ENCODE data around the gene S100A5. TPM values are rescaled to one million over a fixed set of nuclear protein-coding genes. Genes with fewer than 3 reads are reported as not detected.
A peak's percentile ranks its signal among the peaks of the same experiment; 100 is the strongest.
"Not testable (repeated sequence)": the region's sequence is repeated elsewhere in the genome, so short reads cannot be mapped to it uniquely, and the experiment has no call there.

Gene S100A5
- total RNA-seq, 3 donors from 2014 or later, result 0.74 to 2.5 (median 0.95) TPM

DNA sequence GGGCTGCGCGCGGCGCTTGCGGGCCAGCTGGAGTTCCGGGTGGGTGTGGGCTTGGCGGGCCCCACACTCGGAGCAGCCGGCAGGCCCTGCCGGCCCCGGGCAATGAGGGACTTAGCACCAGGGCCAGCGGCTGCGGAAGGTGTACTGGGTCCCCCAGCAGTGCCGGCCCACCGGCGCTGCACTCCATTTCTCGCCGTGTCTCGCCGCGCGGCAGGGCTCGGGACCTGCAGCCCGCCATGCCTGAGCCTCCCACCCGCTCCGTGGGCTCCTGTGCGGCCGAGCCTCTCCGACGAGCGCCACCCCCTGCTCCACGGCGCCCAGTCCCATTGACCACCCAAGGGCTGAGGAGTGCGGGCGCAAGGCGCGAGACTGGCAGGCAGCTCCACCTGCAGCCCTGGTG is 18.9 kb downstream of the S100A5 start:
- H3K36me3 Mint-ChIP-seq (ENCODE audit: insufficient read depth); ATAC-seq; H3K9me3 Mint-ChIP-seq; DNase-seq; H3K4me1 Mint-ChIP-seq (ENCODE audit: low read depth); H3K4me3 Mint-ChIP-seq; H3K27me3 Mint-ChIP-seq (ENCODE audit: low read depth): not testable (repeated sequence)

DNA sequence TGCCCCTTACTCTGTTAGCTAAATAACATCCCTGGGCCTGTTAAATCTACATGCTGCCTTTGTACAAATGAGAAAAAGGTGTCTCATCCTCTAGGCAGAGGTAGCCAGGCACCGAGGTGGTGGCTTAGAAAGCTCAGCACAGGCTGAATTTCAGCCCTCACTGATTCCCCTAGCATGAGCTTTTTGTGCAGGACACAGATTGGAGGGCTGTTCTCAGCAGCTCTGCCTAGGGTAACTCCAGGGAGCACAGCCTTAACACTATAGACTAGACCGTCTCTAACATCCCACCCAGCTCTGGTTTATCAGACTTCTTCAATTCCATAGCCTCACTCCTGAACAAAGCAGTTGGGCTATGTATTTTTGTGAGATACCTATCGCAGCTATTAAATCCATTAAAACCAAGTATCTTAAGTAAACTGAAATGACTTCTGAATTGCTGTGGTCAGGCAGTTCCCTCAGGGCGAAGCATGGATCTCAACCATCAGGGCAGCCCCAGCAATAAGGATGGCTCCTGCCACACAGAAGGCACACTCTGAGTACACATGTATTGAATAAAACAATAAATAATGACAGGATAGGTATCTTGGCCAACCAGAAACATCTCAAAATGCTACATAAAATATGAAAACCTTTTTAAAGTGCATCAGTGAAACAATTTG is 19.8 kb downstream of the S100A5 start:
- Mint-ChIP-seq H3K4me1 (ENCODE audit: low read depth) (no peaks in the 10 kb centered on the region), H3K4me3 (no peak overlapping the region), H3K27me3 (ENCODE audit: low read depth) (no peaks in the 10 kb centered on the region), H3K36me3 (ENCODE audit: insufficient read depth) (no peaks in the 10 kb centered on the region), H3K9me3 (no peaks in the 10 kb centered on the region)
- DNase-seq, result no peak
- ATAC-seq, result no peak

DNA sequence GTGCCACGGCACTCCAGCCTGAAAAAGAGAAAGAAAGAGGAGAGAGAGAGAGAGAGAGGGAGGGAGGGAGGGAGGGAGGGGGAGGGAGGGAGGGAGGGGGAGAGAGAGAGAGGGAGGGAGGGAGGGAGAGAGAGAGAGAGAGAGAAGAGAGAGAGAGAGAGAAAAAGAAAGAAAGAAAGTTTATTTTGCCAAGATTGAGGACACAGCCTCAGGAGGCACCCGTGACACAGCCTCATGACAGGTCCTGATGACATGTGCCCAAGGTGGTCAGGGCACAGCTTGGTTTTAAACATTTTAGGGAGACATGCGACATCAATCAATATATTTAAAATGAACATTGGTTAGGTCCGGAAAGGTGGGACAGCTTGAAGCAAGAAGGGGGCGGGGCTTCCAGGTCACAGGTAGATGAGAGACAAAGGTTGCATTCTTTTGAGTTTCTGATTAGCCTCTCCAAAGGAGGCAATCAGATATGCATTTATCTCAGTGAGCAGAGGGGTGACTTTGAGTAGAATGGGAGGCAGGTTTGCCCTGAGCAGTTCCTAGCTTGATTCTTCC is 20.5 kb downstream of the S100A5 start:
- H3K4me3 Mint-ChIP-seq; H3K27me3 Mint-ChIP-seq (ENCODE audit: low read depth); H3K9me3 Mint-ChIP-seq; ATAC-seq; H3K36me3 Mint-ChIP-seq (ENCODE audit: insufficient read depth); DNase-seq; H3K4me1 Mint-ChIP-seq (ENCODE audit: low read depth): not testable (repeated sequence)

DNA sequence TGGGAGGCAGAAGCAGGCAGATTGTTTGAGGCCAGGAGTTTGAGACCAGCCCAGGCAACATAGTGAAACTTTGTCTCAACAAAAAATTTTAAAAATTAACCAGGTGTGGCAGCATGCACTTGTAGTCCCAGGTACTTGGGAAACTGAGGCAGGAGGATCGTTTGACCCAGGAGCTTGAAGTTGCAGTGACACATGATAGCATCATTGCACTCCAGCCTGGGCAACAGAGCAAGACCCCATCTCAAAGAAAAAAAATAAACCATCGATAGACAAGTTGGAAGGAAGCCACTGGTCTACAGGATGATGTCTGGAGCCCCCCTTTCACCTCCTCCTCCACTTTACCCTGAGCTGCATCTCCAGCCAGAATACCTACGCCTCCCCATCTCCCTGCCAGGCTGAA is 21.5 kb downstream of the S100A5 start:
- no peaks in the 10 kb centered on the region for H3K9me3 Mint-ChIP-seq
- H3K4me3 Mint-ChIP-seq, result no peak overlapping the region
- H3K4me1 Mint-ChIP-seq (ENCODE audit: low read depth), result no peaks in the 10 kb centered on the region
- H3K36me3 Mint-ChIP-seq (ENCODE audit: insufficient read depth), result no peaks in the 10 kb centered on the region
- no peak for DNase-seq
- H3K27me3 Mint-ChIP-seq (ENCODE audit: low read depth), result no peaks in the 10 kb centered on the region
- ATAC-seq, result no peak

DNA sequence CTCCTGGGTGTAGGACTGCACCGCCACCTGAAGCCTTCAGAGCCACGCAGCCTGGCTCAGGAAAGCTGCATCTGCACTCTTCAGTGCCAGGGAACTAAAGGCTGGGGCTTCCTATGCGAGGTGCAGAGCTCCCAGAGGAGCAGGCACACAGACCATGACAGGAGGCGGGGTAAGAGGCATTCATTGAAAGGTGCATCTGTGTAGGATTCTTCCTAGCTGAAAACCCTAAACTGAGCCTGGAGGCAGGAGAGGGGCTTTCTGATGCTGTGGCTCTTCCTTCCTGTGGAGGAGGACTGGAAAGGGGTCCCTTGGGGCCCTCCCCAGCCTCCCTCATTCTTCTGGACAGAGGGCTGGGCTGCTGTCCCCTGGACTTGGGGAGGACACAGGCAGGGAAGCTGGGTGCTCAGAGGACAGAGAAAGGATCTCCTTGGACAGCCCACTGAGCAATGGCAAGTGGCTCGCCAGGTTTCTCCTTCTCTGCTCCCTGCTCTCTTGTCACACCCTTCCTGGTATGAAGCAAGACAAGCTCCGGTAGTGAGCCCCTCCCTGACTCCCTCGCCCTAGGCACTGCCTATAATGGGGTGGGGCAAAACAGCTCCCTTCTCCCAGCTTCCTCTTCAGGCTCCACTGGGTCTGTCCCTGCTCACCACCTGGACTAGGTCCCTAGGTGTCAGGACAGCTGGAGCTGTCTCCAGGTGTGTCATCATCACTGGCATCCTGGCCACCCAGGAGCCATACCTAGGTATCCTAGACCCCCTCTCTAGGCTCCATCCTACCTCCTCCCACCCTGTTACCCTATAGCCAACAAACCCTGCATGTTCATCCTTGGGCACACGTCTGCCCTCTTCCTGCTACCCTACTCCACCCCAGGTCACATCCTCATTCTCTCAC is 25.0 kb downstream of the S100A5 start:
- Mint-ChIP-seq H3K9me3 (no peaks in the 10 kb centered on the region), H3K36me3 (ENCODE audit: insufficient read depth) (no peaks in the 10 kb centered on the region), H3K27me3 (ENCODE audit: low read depth) (no peaks in the 10 kb centered on the region), H3K4me1 (ENCODE audit: low read depth) (peaks cover 9% of the 10 kb centered on the region), H3K4me3 (no peak overlapping the region)
- no peak for ATAC-seq
- no peak for DNase-seq

DNA sequence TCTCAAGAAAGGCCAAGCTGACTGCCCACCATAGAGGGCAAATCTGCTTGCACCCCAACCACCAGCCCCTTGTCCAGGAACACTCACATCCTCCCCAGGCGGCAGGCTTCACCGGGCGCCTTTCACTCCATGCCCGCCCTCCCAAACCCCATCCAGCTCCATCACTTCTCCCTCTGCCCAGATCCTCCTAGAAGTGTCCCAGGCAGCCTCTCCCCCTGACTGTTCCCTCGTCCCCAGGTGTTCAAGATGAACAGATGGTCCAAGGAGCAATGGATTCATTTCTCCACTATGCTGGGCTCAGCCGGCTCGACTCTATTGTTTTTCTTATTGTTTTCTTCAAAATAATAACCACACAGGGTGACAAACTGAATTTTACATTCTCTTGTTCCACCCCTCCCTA is 27.1 kb downstream of the S100A5 start:
- H3K4me3 Mint-ChIP-seq, result no peak overlapping the region
- no peak for ATAC-seq
- H3K4me1 Mint-ChIP-seq (ENCODE audit: low read depth), result peaks cover 9% of the 10 kb centered on the region
- no peak for DNase-seq
- no peaks in the 10 kb centered on the region for H3K9me3 Mint-ChIP-seq
- no peaks in the 10 kb centered on the region for H3K27me3 Mint-ChIP-seq (ENCODE audit: low read depth)
- no peaks in the 10 kb centered on the region for H3K36me3 Mint-ChIP-seq (ENCODE audit: insufficient read depth)

DNA sequence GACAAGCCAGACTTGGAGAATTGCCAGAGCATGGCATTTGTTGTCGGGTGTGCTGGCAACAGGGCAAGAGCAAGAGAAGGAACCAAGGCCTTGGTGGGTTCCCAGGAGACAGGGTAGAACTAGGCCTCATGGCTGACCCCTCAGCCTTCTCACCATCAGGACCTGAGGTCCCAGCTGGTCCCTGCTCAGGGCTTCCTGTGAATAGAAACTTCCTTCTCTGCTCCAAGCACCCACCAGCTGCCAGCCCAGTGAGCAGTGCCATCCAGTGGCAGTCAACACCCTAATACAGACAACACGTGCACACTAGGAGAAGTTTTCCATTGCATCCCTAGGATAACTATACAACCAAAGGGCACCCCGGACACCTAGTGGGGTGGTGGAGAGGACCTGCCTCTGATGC is 27.7 kb downstream of the S100A5 start:
- Mint-ChIP-seq H3K36me3 (ENCODE audit: insufficient read depth) (no peaks in the 10 kb centered on the region), H3K4me3 (no peak overlapping the region), H3K9me3 (no peaks in the 10 kb centered on the region), H3K4me1 (ENCODE audit: low read depth) (peaks cover 9% of the 10 kb centered on the region), H3K27me3 (ENCODE audit: low read depth) (no peaks in the 10 kb centered on the region)
- ATAC-seq (no peak), DNase-seq (no peak)

DNA sequence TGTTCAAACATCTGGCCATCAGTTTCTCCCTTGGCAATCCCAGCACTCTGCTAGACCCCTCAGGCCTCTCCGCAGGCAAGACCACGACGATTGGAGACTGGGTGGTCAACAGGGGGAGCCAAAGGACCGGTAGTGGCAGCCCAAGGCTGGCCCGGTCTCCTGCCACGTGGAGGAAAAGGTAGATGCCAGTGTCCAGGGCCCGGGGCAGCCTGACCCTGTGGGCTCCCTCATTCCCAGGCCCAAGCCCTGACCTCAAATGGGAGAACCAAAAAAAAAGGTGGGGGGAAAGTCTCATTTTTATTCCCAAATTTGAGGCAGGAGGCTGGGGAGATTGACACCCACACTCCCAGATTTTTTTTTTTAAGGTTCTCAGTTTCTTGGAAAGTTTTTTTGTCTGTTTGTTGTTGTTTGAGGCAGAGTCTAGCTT is 29.7 kb downstream of the S100A5 start:
- H3K9me3 Mint-ChIP-seq, result no peaks in the 10 kb centered on the region
- ATAC-seq, result peak; percentile 91 to 95
- no peaks in the 10 kb centered on the region for H3K27me3 Mint-ChIP-seq (ENCODE audit: low read depth)
- peaks cover 9% of the 10 kb centered on the region for H3K4me1 Mint-ChIP-seq (ENCODE audit: low read depth)
- DNase-seq, result peak; percentile 78
- no peaks in the 10 kb centered on the region for H3K36me3 Mint-ChIP-seq (ENCODE audit: insufficient read depth)
- no peak overlapping the region for H3K4me3 Mint-ChIP-seq

DNA sequence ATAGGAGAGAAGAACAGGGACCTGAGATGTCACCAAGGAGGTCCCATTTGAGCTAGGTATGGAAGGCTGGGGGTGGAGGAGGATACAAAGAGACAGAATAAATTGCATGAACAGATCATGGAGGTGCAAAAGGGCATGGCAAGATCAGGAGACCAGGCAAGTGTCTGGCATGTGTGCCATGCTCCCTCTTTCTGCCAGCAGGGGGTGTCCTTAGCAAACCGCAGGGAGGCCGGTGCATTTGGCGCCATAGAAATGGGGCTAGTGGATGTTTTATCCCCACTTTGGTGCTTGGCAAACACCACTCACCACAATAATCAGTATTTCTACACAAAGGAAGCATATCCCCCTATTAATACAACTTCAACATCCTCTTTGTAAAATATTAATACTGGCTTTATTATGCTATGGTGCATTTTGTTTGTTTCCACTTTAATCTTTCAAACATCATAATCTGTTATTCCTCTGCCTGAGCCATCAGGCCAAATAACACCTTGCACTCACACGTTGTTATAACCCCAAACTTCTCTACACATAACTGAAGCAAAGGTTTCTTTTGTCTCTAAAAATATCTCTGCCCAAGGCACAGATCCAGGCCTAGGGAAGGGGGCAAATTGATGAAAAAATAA is 30.9 kb downstream of the S100A5 start:
- ATAC-seq (peak; percentile 79), DNase-seq (peak; percentile 64)
- no peak overlapping the region for H3K4me3 Mint-ChIP-seq
- H3K4me1 Mint-ChIP-seq (ENCODE audit: low read depth), result peaks cover 9% of the 10 kb centered on the region
- no peaks in the 10 kb centered on the region for H3K36me3 Mint-ChIP-seq (ENCODE audit: insufficient read depth)
- H3K27me3 Mint-ChIP-seq (ENCODE audit: low read depth), result no peaks in the 10 kb centered on the region
- H3K9me3 Mint-ChIP-seq, result no peaks in the 10 kb centered on the region

DNA sequence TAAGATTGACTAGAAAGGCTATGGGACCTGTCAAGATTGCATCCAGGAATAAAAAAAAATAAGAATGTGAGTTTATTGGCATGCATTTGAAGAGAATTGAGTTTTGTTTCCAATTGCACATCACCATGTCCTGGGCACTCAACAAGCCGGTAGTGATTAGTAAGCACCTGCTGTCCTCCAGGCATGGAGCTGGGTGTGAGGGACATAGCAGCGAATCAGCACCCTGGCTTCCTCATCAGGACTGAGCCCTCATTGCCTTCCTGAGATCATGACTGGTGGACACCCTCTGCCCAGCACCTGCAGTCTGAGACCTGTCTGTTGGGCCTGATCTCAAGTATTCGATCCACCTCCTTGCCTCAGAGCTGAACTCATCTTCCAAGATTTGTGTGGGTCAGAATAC is 31.7 kb downstream of the S100A5 start:
- Mint-ChIP-seq H3K9me3 (no peaks in the 10 kb centered on the region), H3K36me3 (ENCODE audit: insufficient read depth) (no peaks in the 10 kb centered on the region), H3K27me3 (ENCODE audit: low read depth) (no peaks in the 10 kb centered on the region), H3K4me3 (no peak overlapping the region), H3K4me1 (ENCODE audit: low read depth) (peaks cover 9% of the 10 kb centered on the region)
- no peak for DNase-seq
- ATAC-seq, result no peak

DNA sequence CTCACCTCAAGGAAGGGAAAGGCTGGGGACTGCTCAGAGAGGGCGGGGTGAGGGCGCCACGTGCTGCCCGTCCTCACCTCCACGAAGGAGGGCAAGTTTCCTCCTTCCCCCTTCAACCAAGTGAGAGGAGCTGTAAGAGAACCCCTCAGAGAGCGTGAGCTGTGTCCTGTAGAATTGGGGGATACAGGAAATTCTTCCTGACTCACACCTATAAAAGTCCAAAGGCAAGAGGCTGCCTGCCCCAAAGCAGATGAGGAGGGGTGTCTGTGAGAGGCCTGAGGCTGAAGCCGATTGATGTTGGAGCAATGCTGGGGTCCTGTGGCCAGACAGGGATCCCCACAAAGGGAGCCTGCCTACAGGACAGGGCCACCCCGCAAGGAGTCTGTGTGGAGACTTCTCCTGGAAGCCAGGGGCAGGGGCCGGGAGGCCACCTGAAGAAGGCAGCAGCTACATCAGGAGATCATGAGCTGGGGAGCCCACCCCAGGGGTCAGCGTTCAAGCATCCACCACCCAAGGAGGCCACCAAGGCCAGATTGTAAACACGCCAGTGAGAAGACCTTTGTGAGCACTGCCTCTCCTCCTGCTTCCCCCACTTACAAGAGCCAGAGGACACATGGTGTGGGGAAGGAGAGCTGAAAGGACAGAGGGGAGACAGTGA is 32.7 kb downstream of the S100A5 start:
- DNase-seq (no peak), ATAC-seq (no peak)
- Mint-ChIP-seq H3K4me3 (no peak overlapping the region), H3K36me3 (ENCODE audit: insufficient read depth) (no peaks in the 10 kb centered on the region), H3K9me3 (no peaks in the 10 kb centered on the region), H3K4me1 (ENCODE audit: low read depth) (peaks cover 9% of the 10 kb centered on the region), H3K27me3 (ENCODE audit: low read depth) (no peaks in the 10 kb centered on the region)

DNA sequence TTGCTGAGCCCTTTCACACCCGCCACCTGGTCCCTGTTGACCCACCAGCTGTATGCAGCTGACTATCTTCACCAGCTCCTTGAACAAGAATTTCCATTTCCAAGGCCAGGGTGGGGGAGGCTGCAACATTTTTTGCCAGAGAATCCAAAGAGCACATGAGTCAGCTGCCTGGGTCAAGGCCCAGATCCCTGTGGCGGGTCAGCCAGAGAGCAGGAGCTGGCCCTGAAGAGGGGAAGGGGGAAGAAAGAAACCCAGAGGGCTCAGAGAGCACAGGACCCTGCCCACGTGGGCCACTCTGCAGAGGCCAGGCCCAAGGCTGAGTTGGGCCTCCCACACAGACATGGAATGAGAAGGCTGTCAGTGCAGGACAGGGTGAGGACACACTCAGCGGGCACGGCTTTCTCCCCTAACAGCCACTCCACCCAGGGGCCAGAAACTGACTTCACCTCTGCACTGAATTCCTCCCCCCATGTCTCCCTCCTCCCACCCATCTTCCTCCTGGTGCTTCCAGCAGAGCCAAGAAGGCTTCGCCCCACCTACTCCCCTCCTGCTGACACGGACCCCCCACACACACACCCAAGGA is 33.8 kb downstream of the S100A5 start:
- peaks cover 8% of the 10 kb centered on the region for H3K4me1 Mint-ChIP-seq (ENCODE audit: low read depth)
- DNase-seq, result no peak
- H3K27me3 Mint-ChIP-seq (ENCODE audit: low read depth), result no peaks in the 10 kb centered on the region
- H3K9me3 Mint-ChIP-seq, result no peaks in the 10 kb centered on the region
- no peaks in the 10 kb centered on the region for H3K36me3 Mint-ChIP-seq (ENCODE audit: insufficient read depth)
- no peak overlapping the region for H3K4me3 Mint-ChIP-seq
- ATAC-seq, result no peak

DNA sequence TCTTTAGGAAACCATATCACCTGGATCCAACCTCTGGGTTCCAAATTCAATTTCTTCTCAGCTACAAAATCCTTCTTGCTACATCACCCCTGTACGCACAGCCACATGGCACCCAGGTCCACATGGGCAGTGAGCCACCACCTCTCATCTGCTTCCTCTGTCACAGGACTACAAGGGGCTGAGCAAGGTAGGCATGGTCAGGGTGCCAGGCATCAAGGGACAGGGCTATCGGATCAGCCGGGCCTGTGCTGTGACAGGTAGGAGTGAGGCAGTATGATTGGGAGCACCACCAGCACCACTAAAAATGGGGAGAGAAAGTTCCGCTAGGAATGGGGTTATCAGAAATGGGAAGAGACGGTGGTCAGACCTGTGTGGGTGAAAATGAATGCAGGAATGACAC is 34.3 kb downstream of the S100A5 start:
- DNase-seq (no peak), ATAC-seq (no peak)
- Mint-ChIP-seq H3K36me3 (ENCODE audit: insufficient read depth) (no peaks in the 10 kb centered on the region), H3K4me1 (ENCODE audit: low read depth) (peaks cover 6% of the 10 kb centered on the region), H3K4me3 (no peak overlapping the region), H3K27me3 (ENCODE audit: low read depth) (no peaks in the 10 kb centered on the region), H3K9me3 (no peaks in the 10 kb centered on the region)

DNA sequence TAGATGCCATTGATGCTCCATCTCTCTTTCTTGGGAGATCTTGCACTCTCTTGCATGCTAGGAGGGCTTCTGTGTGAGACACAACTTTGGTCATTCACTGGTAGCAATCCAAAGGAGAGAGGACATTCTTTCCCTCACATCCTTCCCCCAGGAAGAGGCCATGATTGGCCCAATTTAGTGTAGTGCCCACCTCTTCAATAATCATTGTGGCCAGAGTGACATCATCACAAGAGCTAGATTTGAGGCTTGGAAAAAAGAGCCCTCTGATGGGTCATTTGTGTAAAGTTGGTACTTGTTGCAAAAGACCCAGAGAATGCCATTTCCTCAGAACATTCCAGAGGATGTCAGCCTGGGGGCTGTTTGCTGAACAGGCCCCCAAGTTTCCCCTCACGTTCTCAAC is 35.2 kb downstream of the S100A5 start:
- Mint-ChIP-seq H3K27me3 (ENCODE audit: low read depth) (no peaks in the 10 kb centered on the region), H3K36me3 (ENCODE audit: insufficient read depth) (no peaks in the 10 kb centered on the region), H3K4me1 (ENCODE audit: low read depth) (no peaks in the 10 kb centered on the region), H3K4me3 (no peak overlapping the region), H3K9me3 (no peaks in the 10 kb centered on the region)
- no peak for DNase-seq
- no peak for ATAC-seq

Measured in activated T-cell treated with anti-CD3 and anti-CD28 coated beads, Interleukin-2, amount 50 U/mL, for 4 hours (primary cell).